ENCODE data around the gene MAU2. TPM values are rescaled to one million over a fixed set of nuclear protein-coding genes. Genes with fewer than 3 reads are reported as not detected.
"Not testable (repeated sequence)": the region's sequence is repeated elsewhere in the genome, so short reads cannot be mapped to it uniquely, and the experiment has no call there.

Gene MAU2
- total RNA-seq, 1 experiment from 2014 or later: 48.4 TPM

DNA sequence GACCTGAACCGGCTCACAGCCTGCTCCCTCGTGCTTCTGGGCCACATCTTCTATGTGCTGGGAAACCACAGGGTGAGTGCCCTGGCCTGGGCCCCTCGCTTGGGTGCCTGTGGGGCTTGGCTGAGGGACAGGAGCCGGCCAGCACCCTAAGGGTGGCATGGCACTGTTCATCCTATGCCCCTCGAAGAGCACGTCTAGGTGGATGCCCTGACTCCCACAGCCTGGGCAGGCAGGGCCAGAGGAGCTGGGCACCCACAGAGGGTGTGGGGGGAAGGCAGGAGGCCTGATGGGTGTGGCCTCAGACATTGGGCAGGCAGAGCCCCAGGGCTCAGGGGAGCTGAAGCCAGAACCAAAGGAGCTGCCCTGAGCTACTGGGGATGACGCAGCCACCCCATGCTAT is 28.7 kb downstream of the MAU2 start:
- no peak overlapping the region for H3K56ac ChIP-seq (ENCODE audit: insufficient read length, low read depth, low read length)
- no peak overlapping the region for H2BK12ac ChIP-seq (ENCODE audit: insufficient read length, low read depth, low read length)
- no peak overlapping the region for H3K4ac ChIP-seq (ENCODE audit: low read depth, low read length)
- H4K8ac ChIP-seq (replicated peaks; ENCODE audit: insufficient read length, low read depth, low read length): no peak overlapping the region
- no peak overlapping the region for H3T11ph ChIP-seq (ENCODE audit: low read length)
- H3K4me1 ChIP-seq (ENCODE audit: insufficient read depth, low read length): no peaks in the 10 kb centered on the region
- Mint-ChIP-seq H3K27ac (no peak overlapping the region), H3K27me3 (ENCODE audit: low read depth) (no peaks in the 10 kb centered on the region), H3K4me1 (no peaks in the 10 kb centered on the region), H3K9me3 (no peaks in the 10 kb centered on the region), H3K4me3 (no peak overlapping the region), H3K36me3 (ENCODE audit: insufficient read depth in 1 of 3, low read depth in 3 of 3) (peaks cover 36 to 65% (median 64%) of the 10 kb centered on the region in 3 experiments)
- H4K5ac ChIP-seq (ENCODE audit: insufficient read length, low read depth, low read length): no peak overlapping the region
- H2AK5ac ChIP-seq (ENCODE audit: insufficient read length, low read length): no peak overlapping the region
- H3K27me3 ChIP-seq (ENCODE audit: insufficient read depth, low read length): no peaks in the 10 kb centered on the region
- H3K14ac ChIP-seq (ENCODE audit: insufficient read depth, low read length): no peak overlapping the region
- H3K79me2 ChIP-seq (ENCODE audit: insufficient read depth, low read length): no peaks in the 10 kb centered on the region
- H3K18ac ChIP-seq (ENCODE audit: insufficient read length, low read depth, low read length): no peak overlapping the region
- H4K20me1 ChIP-seq (ENCODE audit: control insufficient read depth, insufficient read depth, insufficient read length): no peaks in the 10 kb centered on the region
- TF ChIP-seq, protein P1, sequence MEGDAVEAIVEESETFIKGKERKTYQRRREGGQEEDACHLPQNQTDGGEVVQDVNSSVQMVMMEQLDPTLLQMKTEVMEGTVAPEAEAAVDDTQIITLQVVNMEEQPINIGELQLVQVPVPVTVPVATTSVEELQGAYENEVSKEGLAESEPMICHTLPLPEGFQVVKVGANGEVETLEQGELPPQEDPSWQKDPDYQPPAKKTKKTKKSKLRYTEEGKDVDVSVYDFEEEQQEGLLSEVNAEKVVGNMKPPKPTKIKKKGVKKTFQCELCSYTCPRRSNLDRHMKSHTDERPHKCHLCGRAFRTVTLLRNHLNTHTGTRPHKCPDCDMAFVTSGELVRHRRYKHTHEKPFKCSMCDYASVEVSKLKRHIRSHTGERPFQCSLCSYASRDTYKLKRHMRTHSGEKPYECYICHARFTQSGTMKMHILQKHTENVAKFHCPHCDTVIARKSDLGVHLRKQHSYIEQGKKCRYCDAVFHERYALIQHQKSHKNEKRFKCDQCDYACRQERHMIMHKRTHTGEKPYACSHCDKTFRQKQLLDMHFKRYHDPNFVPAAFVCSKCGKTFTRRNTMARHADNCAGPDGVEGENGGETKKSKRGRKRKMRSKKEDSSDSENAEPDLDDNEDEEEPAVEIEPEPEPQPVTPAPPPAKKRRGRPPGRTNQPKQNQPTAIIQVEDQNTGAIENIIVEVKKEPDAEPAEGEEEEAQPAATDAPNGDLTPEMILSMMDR (conservative IDR thresholded peaks at IDR 0.05): no peak
- H2BK15ac ChIP-seq (ENCODE audit: low read depth, low read length): no peak overlapping the region
- H3K27ac ChIP-seq (ENCODE audit: insufficient read length, low read depth, low read length): no peak overlapping the region
- no peak overlapping the region for H3K4me2 ChIP-seq (ENCODE audit: insufficient read depth, insufficient read length, low read length)
- DNase-seq: no peak
- H3K79me1 ChIP-seq (ENCODE audit: insufficient read depth, low read depth, low read length, poor library complexity, severe bottlenecking): no peaks in the 10 kb centered on the region
- no peak overlapping the region for H2BK20ac ChIP-seq (ENCODE audit: low read depth, low read length, poor library complexity, severe bottlenecking)
- no peak overlapping the region for H4K91ac ChIP-seq (ENCODE audit: insufficient read length, low read depth, low read length)
- H3K9ac ChIP-seq (ENCODE audit: extremely low read depth, insufficient read length, low read length): no peak overlapping the region
- no peaks in the 10 kb centered on the region for H3K23me2 ChIP-seq (ENCODE audit: insufficient read length, low read depth, low read length, poor library complexity, severe bottlenecking)
- H2BK120ac ChIP-seq (ENCODE audit: low read depth, low read length, poor library complexity, severe bottlenecking): no peak overlapping the region
- H3K9me3 ChIP-seq (ENCODE audit: control insufficient read depth, low read depth, low read length): no peaks in the 10 kb centered on the region
- H3K23ac ChIP-seq (ENCODE audit: insufficient read length, low read depth, low read length): no peak overlapping the region
- no peak overlapping the region for H2AFZ ChIP-seq (ENCODE audit: low read length)
- WGBS (ENCODE audit: extremely low coverage, insufficient read length, low lambda C conversion rate): no CpG with 5 or more reads among the region's 7 CpGs
- no peak overlapping the region for H2BK5ac ChIP-seq (ENCODE audit: insufficient read length, low read length)

DNA sequence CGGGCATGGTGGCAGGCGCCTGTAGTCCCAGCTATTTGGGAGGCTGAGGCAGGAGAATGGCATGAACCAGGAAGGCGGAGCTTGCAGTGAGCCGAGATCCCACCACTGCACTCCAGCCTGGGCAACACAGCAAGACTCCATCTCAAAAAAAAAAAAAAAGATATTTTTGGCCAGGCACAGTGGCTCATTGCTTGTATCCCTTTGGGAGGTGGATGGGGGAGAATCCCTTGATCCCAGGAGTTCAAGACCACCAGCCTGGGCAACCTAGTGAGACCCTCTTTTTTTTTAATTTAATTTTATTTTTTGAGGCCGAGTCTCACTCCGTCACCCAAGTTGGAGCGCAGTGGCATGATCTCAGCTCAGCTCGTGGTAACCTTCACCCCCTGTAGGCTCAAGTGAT is 30.1 kb downstream of the MAU2 start:
- H3K4me1 Mint-ChIP-seq; H3K9ac ChIP-seq (ENCODE audit: extremely low read depth, insufficient read length, low read length); H3K4me1 ChIP-seq (ENCODE audit: insufficient read depth, low read length); H4K5ac ChIP-seq (ENCODE audit: insufficient read length, low read depth, low read length); H2BK20ac ChIP-seq (ENCODE audit: low read depth, low read length, poor library complexity, severe bottlenecking); H3K23ac ChIP-seq (ENCODE audit: insufficient read length, low read depth, low read length); H3T11ph ChIP-seq (ENCODE audit: low read length); H3K79me2 ChIP-seq (ENCODE audit: insufficient read depth, low read length); H3K56ac ChIP-seq (ENCODE audit: insufficient read length, low read depth, low read length); H3K4me2 ChIP-seq (ENCODE audit: insufficient read depth, insufficient read length, low read length); H3K14ac ChIP-seq (ENCODE audit: insufficient read depth, low read length); H3K79me1 ChIP-seq (ENCODE audit: insufficient read depth, low read depth, low read length, poor library complexity, severe bottlenecking); H2AFZ ChIP-seq (ENCODE audit: low read length); H4K20me1 ChIP-seq (ENCODE audit: control insufficient read depth, insufficient read depth, insufficient read length); H2AK5ac ChIP-seq (ENCODE audit: insufficient read length, low read length); DNase-seq; H3K9me3 Mint-ChIP-seq; H2BK15ac ChIP-seq (ENCODE audit: low read depth, low read length); H4K8ac ChIP-seq (replicated peaks; ENCODE audit: insufficient read length, low read depth, low read length); H3K9me3 ChIP-seq (ENCODE audit: control insufficient read depth, low read depth, low read length); H2BK12ac ChIP-seq (ENCODE audit: insufficient read length, low read depth, low read length); H3K4ac ChIP-seq (ENCODE audit: low read depth, low read length); H3K27ac ChIP-seq (ENCODE audit: insufficient read length, low read depth, low read length); H2BK120ac ChIP-seq (ENCODE audit: low read depth, low read length, poor library complexity, severe bottlenecking); H3K18ac ChIP-seq (ENCODE audit: insufficient read length, low read depth, low read length); H3K27ac Mint-ChIP-seq; H3K27me3 ChIP-seq (ENCODE audit: insufficient read depth, low read length); H3K23me2 ChIP-seq (ENCODE audit: insufficient read length, low read depth, low read length, poor library complexity, severe bottlenecking); H4K91ac ChIP-seq (ENCODE audit: insufficient read length, low read depth, low read length); H3K4me3 Mint-ChIP-seq; H2BK5ac ChIP-seq (ENCODE audit: insufficient read length, low read length); H3K27me3 Mint-ChIP-seq (ENCODE audit: low read depth): not testable (repeated sequence)
- H3K36me3 Mint-ChIP-seq (ENCODE audit: insufficient read depth in 1 of 3, low read depth in 3 of 3): peaks cover 26 to 60% (median 57%) of the 10 kb centered on the region in 3 experiments
- no CpG with 5 or more reads among the region's 8 CpGs for WGBS (ENCODE audit: extremely low coverage, insufficient read length, low lambda C conversion rate)

All from H9 (cell line).